ENCODE results near the gene TPCN2.

TPCN2 gene

GRCh38 chr11:69087133-69087524, 38.4 kb downstream of the TPCN2 start:
- no CpG with 5 or more reads among the region's 11 CpGs for WGBS (ENCODE audit: insufficient coverage, insufficient read length)
- Histone ChIP-seq H3K27ac (ENCODE audit: low read length) (no peak overlapping the region), H3K9me3 (ENCODE audit: control insufficient read depth, insufficient read depth, low read length) (no peaks in the 10 kb centered on the region), H3K4me1 (ENCODE audit: control insufficient read depth, insufficient read depth, low read length) (no peaks in the 10 kb centered on the region), H3K36me3 (ENCODE audit: control insufficient read depth, insufficient read depth, low read length) (peaks cover 13% of the 10 kb centered on the region), H3K27me3 (ENCODE audit: control insufficient read depth, insufficient read depth, low read length) (no peaks in the 10 kb centered on the region), H3K4me3 (ENCODE audit: low read length) (no peak overlapping the region)
- no peak for DNase-seq (ENCODE audit: low read depth, low spot score)

- Histone ChIP-seq H3K27ac (ENCODE audit: low read length) (no peak overlapping the region), H3K4me1 (ENCODE audit: control insufficient read depth, insufficient read depth, low read length) (no peaks in the 10 kb centered on the region), H3K27me3 (ENCODE audit: control insufficient read depth, insufficient read depth, low read length) (no peaks in the 10 kb centered on the region), H3K4me3 (ENCODE audit: low read length) (no peak overlapping the region), H3K36me3 (ENCODE audit: control insufficient read depth, insufficient read depth, low read length) (peaks cover 12% of the 10 kb centered on the region), H3K9me3 (ENCODE audit: control insufficient read depth, insufficient read depth, low read length) (no peaks in the 10 kb centered on the region)
- no peak for DNase-seq (ENCODE audit: low read depth, low spot score)
- WGBS (ENCODE audit: insufficient coverage, insufficient read length): no CpG with 5 or more reads among the region's 14 CpGs
Observed at GRCh38 chr11:69087811-69088210, 39.1 kb downstream of the TPCN2 start.

GRCh38 chr11:69088676-69089146, 40.0 kb downstream of the TPCN2 start:
- Histone ChIP-seq H3K9me3 (ENCODE audit: control insufficient read depth, insufficient read depth, low read length) (no peaks in the 10 kb centered on the region), H3K36me3 (ENCODE audit: control insufficient read depth, insufficient read depth, low read length) (peaks cover 12% of the 10 kb centered on the region), H3K27ac (ENCODE audit: low read length) (no peak overlapping the region), H3K27me3 (ENCODE audit: control insufficient read depth, insufficient read depth, low read length) (no peaks in the 10 kb centered on the region), H3K4me3 (ENCODE audit: low read length) (no peak overlapping the region), H3K4me1 (ENCODE audit: control insufficient read depth, insufficient read depth, low read length) (no peaks in the 10 kb centered on the region)
- no CpG with 5 or more reads among the region's 11 CpGs for WGBS (ENCODE audit: insufficient coverage, insufficient read length)
- DNase-seq (ENCODE audit: low read depth, low spot score): peak; percentile 82

- no peaks in the 10 kb centered on the region for H3K4me1 ChIP-seq (ENCODE audit: control insufficient read depth, insufficient read depth, low read length)
- no peak for DNase-seq (ENCODE audit: low read depth, low spot score)
Observed at GRCh38 chr11:69089258-69089657, 40.5 kb downstream of the TPCN2 start.

GRCh38 chr11:69091638-69092165, 43.0 kb downstream of the TPCN2 start:
- Histone ChIP-seq H3K4me1 (ENCODE audit: control insufficient read depth, insufficient read depth, low read length) (no peaks in the 10 kb centered on the region), H3K4me3 (ENCODE audit: low read length) (no peak overlapping the region), H3K36me3 (ENCODE audit: control insufficient read depth, insufficient read depth, low read length) (peaks cover 7% of the 10 kb centered on the region; the same call in 1 of the 2 replicates), H3K9me3 (ENCODE audit: control insufficient read depth, insufficient read depth, low read length) (no peaks in the 10 kb centered on the region), H3K27ac (ENCODE audit: low read length) (no peak overlapping the region), H3K27me3 (ENCODE audit: control insufficient read depth, insufficient read depth, low read length) (no peaks in the 10 kb centered on the region)
- no peak for DNase-seq (ENCODE audit: low read depth, low spot score)
- WGBS (ENCODE audit: insufficient coverage, insufficient read length): no CpG with 5 or more reads among the region's 6 CpGs

More at GRCh38 chr11:69089258-69089657, 40.5 kb downstream of the TPCN2 start:
- Histone ChIP-seq H3K27ac (ENCODE audit: low read length) (no peak overlapping the region), H3K36me3 (ENCODE audit: control insufficient read depth, insufficient read depth, low read length) (peaks cover 12% of the 10 kb centered on the region), H3K27me3 (ENCODE audit: control insufficient read depth, insufficient read depth, low read length) (no peaks in the 10 kb centered on the region), H3K4me3 (ENCODE audit: low read length) (no peak overlapping the region), H3K9me3 (ENCODE audit: control insufficient read depth, insufficient read depth, low read length) (no peaks in the 10 kb centered on the region)
- no CpG with 5 or more reads among the region's 15 CpGs for WGBS (ENCODE audit: insufficient coverage, insufficient read length)

- H3K27me3 ChIP-seq (ENCODE audit: control insufficient read depth, insufficient read depth, low read length): no peaks in the 10 kb centered on the region
- no peaks in the 10 kb centered on the region for H3K9me3 ChIP-seq (ENCODE audit: control insufficient read depth, insufficient read depth, low read length)
- no CpG with 5 or more reads among the region's 18 CpGs for WGBS (ENCODE audit: insufficient coverage, insufficient read length)
Observed at GRCh38 chr11:69092263-69092662, 43.5 kb downstream of the TPCN2 start.

GRCh38 chr11:69093106-69093505, 44.4 kb downstream of the TPCN2 start:
- peaks cover 7% of the 10 kb centered on the region; the same call in 1 of the 2 replicates for H3K36me3 ChIP-seq (ENCODE audit: control insufficient read depth, insufficient read depth, low read length)

More at GRCh38 chr11:69092263-69092662, 43.5 kb downstream of the TPCN2 start:
- H3K4me1 ChIP-seq (ENCODE audit: control insufficient read depth, insufficient read depth, low read length): no peaks in the 10 kb centered on the region
- H3K27ac ChIP-seq (ENCODE audit: low read length): no peak overlapping the region
- no peak for DNase-seq (ENCODE audit: low read depth, low spot score)
- peaks cover 7% of the 10 kb centered on the region; the same call in 1 of the 2 replicates for H3K36me3 ChIP-seq (ENCODE audit: control insufficient read depth, insufficient read depth, low read length)
- no peak overlapping the region for H3K4me3 ChIP-seq (ENCODE audit: low read length)

GRCh38 chr11:69094111-69094914, 45.6 kb downstream of the TPCN2 start:
- DNase-seq (ENCODE audit: low read depth, low spot score): no peak
- no peak overlapping the region for H3K27ac ChIP-seq (ENCODE audit: low read length)
- no peaks in the 10 kb centered on the region for H3K9me3 ChIP-seq (ENCODE audit: control insufficient read depth, insufficient read depth, low read length)
- no CpG with 5 or more reads among the region's 16 CpGs for WGBS (ENCODE audit: insufficient coverage, insufficient read length)
- H3K4me3 ChIP-seq (ENCODE audit: low read length): no peak overlapping the region
- H3K4me1 ChIP-seq (ENCODE audit: control insufficient read depth, insufficient read depth, low read length): no peaks in the 10 kb centered on the region
- H3K27me3 ChIP-seq (ENCODE audit: control insufficient read depth, insufficient read depth, low read length): no peaks in the 10 kb centered on the region
- H3K36me3 ChIP-seq (ENCODE audit: control insufficient read depth, insufficient read depth, low read length): peaks cover 7% of the 10 kb centered on the region; the same call in 1 of the 2 replicates

More at GRCh38 chr11:69093106-69093505, 44.4 kb downstream of the TPCN2 start:
- Histone ChIP-seq H3K4me1 (ENCODE audit: control insufficient read depth, insufficient read depth, low read length) (no peaks in the 10 kb centered on the region), H3K27me3 (ENCODE audit: control insufficient read depth, insufficient read depth, low read length) (no peaks in the 10 kb centered on the region), H3K4me3 (ENCODE audit: low read length) (no peak overlapping the region), H3K9me3 (ENCODE audit: control insufficient read depth, insufficient read depth, low read length) (no peaks in the 10 kb centered on the region), H3K27ac (ENCODE audit: low read length) (no peak overlapping the region)
- no CpG with 5 or more reads among the region's 10 CpGs for WGBS (ENCODE audit: insufficient coverage, insufficient read length)
- DNase-seq (ENCODE audit: low read depth, low spot score): no peak

- Histone ChIP-seq H3K27me3 (ENCODE audit: control insufficient read depth, insufficient read depth, low read length) (no peaks in the 10 kb centered on the region), H3K4me3 (ENCODE audit: low read length) (no peak overlapping the region), H3K9me3 (ENCODE audit: control insufficient read depth, insufficient read depth, low read length) (no peaks in the 10 kb centered on the region), H3K4me1 (ENCODE audit: control insufficient read depth, insufficient read depth, low read length) (0 out of 2 replicates have a peak, but pooled peaks cover 1% of the 10 kb centered on the region), H3K27ac (ENCODE audit: low read length) (no peak overlapping the region), H3K36me3 (ENCODE audit: control insufficient read depth, insufficient read depth, low read length) (peaks cover 4% of the 10 kb centered on the region; the same call in 1 of the 2 replicates)
- DNase-seq (ENCODE audit: low read depth, low spot score): no peak
- WGBS (ENCODE audit: insufficient coverage, insufficient read length): no CpG with 5 or more reads among the region's 10 CpGs
Observed at GRCh38 chr11:69094915-69095290, 46.2 kb downstream of the TPCN2 start.

- H3K4me3 ChIP-seq (ENCODE audit: low read length): no peak overlapping the region
- peaks cover under 1% of the 10 kb centered on the region; the same call in 1 of the 2 replicates for H3K36me3 ChIP-seq (ENCODE audit: control insufficient read depth, insufficient read depth, low read length)
- 0 out of 2 replicates have a peak, but pooled peaks cover 1% of the 10 kb centered on the region for H3K4me1 ChIP-seq (ENCODE audit: control insufficient read depth, insufficient read depth, low read length)
- no peak for DNase-seq (ENCODE audit: low read depth, low spot score)
- H3K27ac ChIP-seq (ENCODE audit: low read length): no peak overlapping the region
- H3K27me3 ChIP-seq (ENCODE audit: control insufficient read depth, insufficient read depth, low read length): no peaks in the 10 kb centered on the region
- H3K9me3 ChIP-seq (ENCODE audit: control insufficient read depth, insufficient read depth, low read length): no peaks in the 10 kb centered on the region
- WGBS (ENCODE audit: insufficient coverage, insufficient read length): no CpG with 5 or more reads among the region's 10 CpGs
Observed at GRCh38 chr11:69095300-69095699, 46.6 kb downstream of the TPCN2 start.

Measured in iPS DF 6.9 (cell line).